Type B pancreatic cell (in vitro differentiated cells): Measurements from ENCODE around the gene OSBPL3. TPM values are rescaled to one million over a fixed set of nuclear protein-coding genes. Genes with fewer than 3 reads are reported as not detected.
"Not testable (repeated sequence)": the region's sequence is repeated elsewhere in the genome, so short reads cannot be mapped to it uniquely, and the experiment has no call there.

ENCODE experiments used
- DNase-seq: peaks from one replicate; pipeline ENCODE4 v3.0.0; 2021; ENCODE audit warnings: mixed read lengths; ENCODE audit not compliant: unreplicated experiment; ENCODE audit errors: extremely low spot score
- H3K27ac Mint-ChIP-seq: 2 replicates; pipeline ENCODE4 v1.8.0; 2021; ENCODE audit warnings: mild to moderate bottlenecking, mixed read lengths
- H3K27me3 Mint-ChIP-seq: 2 replicates; pipeline ENCODE4 v1.8.0; 2021; ENCODE audit warnings: mixed read lengths
- H3K36me3 Mint-ChIP-seq: 2 replicates; pipeline ENCODE4 v1.8.0; 2021; ENCODE audit warnings: mixed read lengths
- H3K4me1 Mint-ChIP-seq: one replicate; pipeline ENCODE4 v1.8.0; 2021; ENCODE audit warnings: mixed read lengths; ENCODE audit not compliant: unreplicated experiment
- H3K4me3 Mint-ChIP-seq: 2 replicates; pipeline ENCODE4 v1.8.0; 2021; ENCODE audit warnings: mild to moderate bottlenecking, mixed read lengths
- H3K9me3 Mint-ChIP-seq: 2 replicates; pipeline ENCODE4 v1.8.0; 2021; ENCODE audit warnings: mixed read lengths
- CTCF ChIP-seq: fragments of 200-600 bp; sonication (generic); conservative IDR thresholded peaks from 2 replicates; pipeline ENCODE4 v1.5.0; 2021; ENCODE audit warnings: antibody characterized with exemption, mild to moderate bottlenecking
- total RNA-seq: library from RNA; stranded (reverse); gene quantifications from 2 replicates; pipeline ENCODE4 v1.2.1, GENCODE V29; 2021; ENCODE audit warnings: low replicate concordance

OSBPL3 gene
- total RNA-seq, 1 donor from 2014 or later: 18.3 TPM

DNA sequence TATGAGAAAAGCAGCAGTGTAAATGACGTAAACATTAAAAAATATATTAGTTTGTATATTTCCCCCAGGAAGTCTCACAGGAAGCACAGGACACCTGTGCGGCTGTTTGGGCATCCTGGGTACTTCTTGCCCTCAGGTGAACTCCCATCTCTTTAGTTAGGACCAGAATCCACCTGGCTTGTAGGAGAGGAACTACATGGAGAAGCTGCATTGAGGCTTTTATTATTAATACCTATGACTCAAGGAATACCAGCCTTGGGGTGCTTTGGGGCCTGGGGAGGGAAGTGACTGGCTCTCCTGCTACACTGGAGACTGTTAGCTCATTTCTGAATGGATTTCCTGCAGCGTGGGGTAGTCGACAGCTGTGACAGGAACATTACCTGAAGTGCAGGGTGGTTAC is 182.7 kb downstream of the OSBPL3 start:
- TF ChIP-seq CTCF: no peak
- Mint-ChIP-seq H3K4me3 (no peak overlapping the region), H3K9me3 (no peaks in the 10 kb centered on the region), H3K27me3 (no peaks in the 10 kb centered on the region), H3K27ac (no peak overlapping the region), H3K36me3 (peaks cover 7% of the 10 kb centered on the region), H3K4me1 (no peaks in the 10 kb centered on the region)
- no peak for DNase-seq

DNA sequence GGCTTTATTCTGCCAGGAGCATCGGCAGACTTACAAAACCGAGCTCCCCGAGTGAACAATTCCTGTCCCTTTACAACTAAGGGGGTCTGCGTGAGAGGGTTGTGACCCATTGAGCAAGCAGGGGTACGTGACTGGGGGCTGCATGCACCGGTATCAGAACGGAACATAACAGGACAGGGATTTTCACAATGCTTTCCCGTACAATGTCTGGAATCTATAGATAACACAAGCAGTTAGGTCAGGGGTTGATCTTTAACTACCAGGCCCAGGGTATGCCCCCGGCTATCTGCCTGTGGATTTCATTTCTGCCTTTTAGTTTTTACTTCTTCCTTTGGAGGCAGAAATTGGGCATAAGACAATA is 184.6 kb downstream of the OSBPL3 start:
- no peaks in the 10 kb centered on the region for H3K27me3 Mint-ChIP-seq
- no peak overlapping the region for H3K27ac Mint-ChIP-seq
- no peak for DNase-seq
- H3K4me3 Mint-ChIP-seq: no peak overlapping the region
- H3K36me3 Mint-ChIP-seq: no peaks in the 10 kb centered on the region
- no peaks in the 10 kb centered on the region for H3K9me3 Mint-ChIP-seq
- no peak for TF ChIP-seq CTCF
- H3K4me1 Mint-ChIP-seq: no peaks in the 10 kb centered on the region

DNA sequence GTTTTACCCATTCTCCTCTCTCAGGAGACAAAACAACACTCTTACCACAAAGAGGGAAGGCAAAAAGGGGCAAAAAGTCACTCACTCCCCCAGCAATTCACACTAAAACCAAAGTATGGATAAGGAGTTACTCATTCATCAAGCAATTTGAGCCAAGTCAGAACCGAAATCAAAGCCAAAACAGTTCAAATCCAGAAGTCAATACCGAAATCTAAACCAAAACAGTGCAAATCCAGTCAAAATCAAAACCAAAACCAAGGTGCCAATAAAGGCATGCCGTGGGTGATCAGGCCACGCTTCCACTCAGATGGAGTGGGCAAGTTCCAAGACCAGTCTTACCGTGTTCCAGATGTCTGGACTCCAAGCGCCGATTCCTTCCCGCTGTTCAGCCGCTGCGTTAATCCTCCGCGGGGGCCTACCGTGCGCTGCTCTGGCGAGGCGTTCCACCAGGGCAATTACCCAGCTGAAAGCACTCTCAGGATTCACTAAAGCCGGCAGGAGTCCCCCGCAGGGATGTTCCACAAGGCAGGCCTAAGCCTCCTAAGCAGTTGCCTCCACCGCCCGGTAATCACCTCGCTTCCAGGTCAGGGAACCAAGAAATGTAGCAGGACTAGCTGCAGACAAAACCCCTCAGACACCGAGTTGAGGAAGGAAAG is 185.1 kb downstream of the OSBPL3 start:
- H3K27me3 Mint-ChIP-seq, H3K27ac Mint-ChIP-seq, H3K36me3 Mint-ChIP-seq, H3K4me1 Mint-ChIP-seq, H3K4me3 Mint-ChIP-seq, H3K9me3 Mint-ChIP-seq, DNase-seq: not testable (repeated sequence)

GRCh38 chr7:24793982-24794648 is 185.9 kb downstream of the OSBPL3 start:
- no peak for DNase-seq
- Mint-ChIP-seq H3K36me3 (no peaks in the 10 kb centered on the region), H3K27ac (no peak overlapping the region), H3K4me1 (no peaks in the 10 kb centered on the region), H3K27me3 (no peaks in the 10 kb centered on the region), H3K9me3 (no peaks in the 10 kb centered on the region), H3K4me3 (no peak overlapping the region)
- no peak for TF ChIP-seq CTCF

- Mint-ChIP-seq H3K36me3 (no peaks in the 10 kb centered on the region), H3K27me3 (no peaks in the 10 kb centered on the region), H3K27ac (no peak overlapping the region), H3K9me3 (no peaks in the 10 kb centered on the region), H3K4me3 (no peak overlapping the region), H3K4me1 (no peaks in the 10 kb centered on the region)
- TF ChIP-seq CTCF: no peak
- no peak for DNase-seq
Observed at GRCh38 chr7:24788961-24789576, 190.9 kb downstream of the OSBPL3 start.

- H3K4me3 Mint-ChIP-seq: no peak overlapping the region
- no peaks in the 10 kb centered on the region for H3K4me1 Mint-ChIP-seq
- TF ChIP-seq CTCF: peak; percentile 62
- DNase-seq: no peak
- peaks cover 6% of the 10 kb centered on the region for H3K36me3 Mint-ChIP-seq
- no peaks in the 10 kb centered on the region for H3K27me3 Mint-ChIP-seq
- H3K9me3 Mint-ChIP-seq: peaks cover 7% of the 10 kb centered on the region
- no peak overlapping the region for H3K27ac Mint-ChIP-seq
Observed at GRCh38 chr7:24788075-24788474, 191.9 kb downstream of the OSBPL3 start.
